HG03135 (cell line): ENCODE results near the gene CSK.
"Not testable (repeated sequence)": the region's sequence is repeated elsewhere in the genome, so short reads cannot be mapped to it uniquely, and the experiment has no call there.

Experiments
- ATAC-seq: cut with Tn5 transposase; IDR thresholded peaks from one replicate; pipeline ENCODE4 v1.9.1; 2021; ENCODE audit warnings: mild to moderate bottlenecking, moderate library complexity; ENCODE audit not compliant: unreplicated experiment

Gene CSK

GRCh38 chr15:74781431-74782258, at the start of gene CSK:
Gene CSK (plus strand): TSS chr15:74782080. CDS start chr15:74798298, 16,218 bp downstream.
- ATAC-seq, result peak; percentile 37

GRCh38 chr15:74732846-74733245, 49.0 kb upstream of the CSK start:
- ATAC-seq, result no peak

- ATAC-seq, result no peak
Observed at GRCh38 chr15:74733269-74733668, 48.6 kb upstream of the CSK start.

DNA sequence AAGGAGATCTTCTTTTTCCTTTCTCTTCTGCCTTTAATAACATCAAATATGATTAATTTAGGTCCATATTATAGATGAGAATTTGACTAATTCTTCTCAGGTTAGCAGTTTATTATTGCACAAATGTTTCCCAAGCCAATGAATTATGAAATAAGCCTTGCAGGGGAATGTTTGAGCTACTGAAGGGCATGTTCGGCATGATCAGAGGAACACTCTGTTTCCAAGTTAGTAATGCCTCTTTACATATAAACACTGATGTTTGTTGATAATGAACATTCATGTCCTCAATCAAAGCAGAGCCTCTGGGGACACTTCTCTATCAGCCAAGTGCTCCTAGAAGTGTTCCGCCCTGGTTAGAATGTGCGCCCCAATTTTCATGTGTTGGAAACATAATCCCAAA, 46.6 kb upstream of the CSK start:
- ATAC-seq, result no peak

- not testable (repeated sequence) for ATAC-seq
Observed at GRCh38 chr15:74738239-74738638, 43.6 kb upstream of the CSK start.

DNA sequence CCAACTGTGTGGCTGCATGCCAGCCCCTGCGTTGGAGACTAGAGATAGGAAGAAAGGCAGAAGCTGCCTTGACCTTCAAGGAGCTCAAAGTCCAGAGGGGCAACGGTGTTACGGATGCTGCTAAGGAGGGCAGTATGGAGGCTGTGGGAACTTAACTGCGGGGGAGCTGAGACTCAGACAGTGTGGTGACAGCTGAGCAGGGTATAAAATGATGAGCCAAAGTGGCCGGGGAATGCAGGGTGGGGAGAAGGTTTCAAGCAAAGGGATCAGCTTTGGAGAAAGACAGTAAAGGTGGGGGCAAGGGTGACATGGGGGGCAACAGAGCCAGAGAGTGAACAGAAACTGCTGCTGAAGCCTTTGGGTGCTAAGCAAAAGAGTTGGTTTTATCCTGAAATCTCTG, 39.5 kb upstream of the CSK start:
- no peak for ATAC-seq

DNA sequence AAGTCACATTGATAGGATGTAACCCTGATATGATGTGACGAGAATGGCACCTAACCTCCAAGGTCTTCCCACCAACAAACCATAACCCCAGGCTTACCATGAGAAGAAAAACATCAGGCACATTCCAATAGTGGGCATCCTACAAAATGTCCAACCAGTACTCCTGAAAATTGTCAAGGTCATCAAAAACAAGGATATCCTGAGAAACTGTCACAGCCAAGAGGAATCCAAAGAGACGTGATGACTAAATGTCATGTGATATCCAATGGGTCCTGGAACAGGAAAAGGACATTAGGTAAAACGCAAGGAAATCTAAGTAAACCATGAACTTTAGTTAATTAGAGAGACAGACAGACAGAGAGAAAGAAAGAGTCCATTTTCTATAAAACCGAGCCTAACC, 35.5 kb upstream of the CSK start:
- ATAC-seq, result no peak

GRCh38 chr15:74748322-74748946, 33.4 kb upstream of the CSK start, which contains the start of gene CYP1A2:
Gene CYP1A2 (plus strand): TSS chr15:74748845. CDS start chr15:74749739, 894 bp downstream.
- no peak for ATAC-seq

DNA sequence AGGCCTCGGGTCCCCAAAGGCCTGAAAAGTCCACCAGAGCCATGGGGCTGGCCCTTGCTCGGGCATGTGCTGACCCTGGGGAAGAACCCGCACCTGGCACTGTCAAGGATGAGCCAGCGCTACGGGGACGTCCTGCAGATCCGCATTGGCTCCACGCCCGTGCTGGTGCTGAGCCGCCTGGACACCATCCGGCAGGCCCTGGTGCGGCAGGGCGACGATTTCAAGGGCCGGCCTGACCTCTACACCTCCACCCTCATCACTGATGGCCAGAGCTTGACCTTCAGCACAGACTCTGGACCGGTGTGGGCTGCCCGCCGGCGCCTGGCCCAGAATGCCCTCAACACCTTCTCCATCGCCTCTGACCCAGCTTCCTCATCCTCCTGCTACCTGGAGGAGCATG, 32.0 kb upstream of the CSK start:
- ATAC-seq, result no peak

- no peak for ATAC-seq
Observed at GRCh38 chr15:74750751-74751150, 31.1 kb upstream of the CSK start.

DNA sequence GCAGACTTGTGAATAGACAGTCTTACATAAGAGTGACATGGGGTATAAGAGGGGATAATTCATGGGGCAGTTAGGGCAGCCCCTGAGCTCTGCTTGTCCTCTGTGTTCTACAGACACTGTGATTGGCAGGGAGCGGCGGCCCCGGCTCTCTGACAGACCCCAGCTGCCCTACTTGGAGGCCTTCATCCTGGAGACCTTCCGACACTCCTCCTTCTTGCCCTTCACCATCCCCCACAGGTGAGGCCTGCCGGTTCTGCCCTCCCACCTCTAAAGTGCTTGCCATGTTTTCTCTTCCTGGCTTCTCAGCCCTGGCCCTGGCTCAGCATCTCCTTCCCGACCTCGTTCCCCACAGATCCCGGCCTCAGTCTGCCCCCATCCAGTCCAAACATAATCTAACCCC, 29.9 kb upstream of the CSK start:
- ATAC-seq, result no peak

DNA sequence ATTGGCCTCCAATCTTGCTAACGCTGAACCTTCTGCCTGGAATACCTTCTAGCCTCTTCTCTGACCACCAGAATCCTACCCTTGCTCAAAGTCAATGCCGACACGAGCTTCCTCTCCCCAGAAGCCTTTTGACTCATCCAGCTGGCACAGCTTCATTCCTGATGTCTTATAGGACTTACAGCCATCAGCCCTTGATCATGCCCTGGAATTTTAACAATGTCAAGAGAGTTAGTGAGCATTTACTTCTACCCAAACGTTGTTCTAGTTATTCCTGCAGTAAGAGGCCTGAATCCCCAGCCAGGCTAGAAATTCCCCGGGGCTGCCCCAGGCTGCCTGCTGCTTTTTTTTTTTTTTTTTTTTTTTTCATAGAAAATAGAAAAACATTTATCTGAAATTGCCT, 29.3 kb upstream of the CSK start:
- ATAC-seq, result no peak

DNA sequence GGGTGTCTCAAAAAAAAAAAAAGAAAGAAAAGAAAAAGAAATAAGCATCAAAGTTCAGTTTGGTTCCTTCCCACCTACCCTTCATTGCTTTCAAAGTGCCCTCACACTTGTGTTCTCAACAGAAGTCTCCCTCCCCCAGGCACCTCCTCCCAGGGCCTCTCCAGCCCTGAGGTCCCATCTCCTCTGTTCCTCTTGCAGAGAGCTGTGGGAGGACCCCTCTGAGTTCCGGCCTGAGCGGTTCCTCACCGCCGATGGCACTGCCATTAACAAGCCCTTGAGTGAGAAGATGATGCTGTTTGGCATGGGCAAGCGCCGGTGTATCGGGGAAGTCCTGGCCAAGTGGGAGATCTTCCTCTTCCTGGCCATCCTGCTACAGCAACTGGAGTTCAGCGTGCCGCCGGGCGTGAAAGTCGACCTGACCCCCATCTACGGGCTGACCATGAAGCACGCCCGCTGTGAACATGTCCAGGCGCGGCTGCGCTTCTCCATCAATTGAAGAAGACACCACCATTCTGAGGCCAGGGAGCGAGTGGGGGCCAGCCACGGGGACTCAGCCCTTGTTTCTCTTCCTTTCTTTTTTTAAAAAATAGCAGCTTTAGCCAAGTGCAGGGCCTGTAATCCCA, 27.2 kb upstream of the CSK start:
- ATAC-seq, result no peak

DNA sequence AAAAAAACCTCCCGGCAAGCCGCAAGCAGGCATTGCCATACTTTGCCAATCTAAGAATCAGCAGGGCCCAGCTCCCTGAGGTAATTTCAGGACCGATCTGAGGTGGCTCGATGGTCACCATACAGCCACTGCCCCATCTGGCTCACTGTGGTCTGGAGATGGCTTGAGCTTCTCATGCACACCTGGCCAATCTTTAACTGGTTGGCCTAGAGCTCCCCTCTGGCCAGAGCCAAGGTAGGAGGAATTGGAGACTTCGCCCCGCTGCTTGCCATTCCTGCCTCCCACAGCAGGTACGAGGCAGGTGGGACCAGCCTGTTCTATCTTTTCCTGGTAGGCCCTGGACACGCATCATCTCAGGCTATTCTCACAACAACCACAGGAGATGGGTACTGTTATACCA, 23.1 kb upstream of the CSK start:
- no peak for ATAC-seq

DNA sequence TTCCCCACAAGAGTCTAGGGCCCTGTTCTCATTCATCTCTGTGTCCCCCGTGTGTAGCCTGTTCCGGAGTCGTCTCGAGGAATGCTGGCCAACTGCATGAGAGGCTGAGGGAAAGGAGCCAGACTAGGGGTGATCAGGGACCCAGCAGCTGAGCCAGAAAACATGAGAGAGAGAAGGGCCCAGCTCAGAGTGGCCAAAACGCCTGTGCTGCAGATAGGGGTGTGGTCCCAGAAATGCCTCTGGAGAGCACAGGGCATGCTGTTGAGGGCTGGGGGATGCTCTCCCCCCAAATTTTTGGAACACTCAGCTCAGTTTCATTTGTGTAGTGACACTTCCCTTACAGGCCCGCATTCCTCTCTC, 19.1 kb upstream of the CSK start:
- ATAC-seq, result no peak

GRCh38 chr15:74763416-74763815, 18.5 kb upstream of the CSK start:
- no peak for ATAC-seq

GRCh38 chr15:74767167-74768098, 14.4 kb upstream of the CSK start:
- no peak for ATAC-seq

- no peak for ATAC-seq
Observed at GRCh38 chr15:74768099-74768770, 13.6 kb upstream of the CSK start.

DNA sequence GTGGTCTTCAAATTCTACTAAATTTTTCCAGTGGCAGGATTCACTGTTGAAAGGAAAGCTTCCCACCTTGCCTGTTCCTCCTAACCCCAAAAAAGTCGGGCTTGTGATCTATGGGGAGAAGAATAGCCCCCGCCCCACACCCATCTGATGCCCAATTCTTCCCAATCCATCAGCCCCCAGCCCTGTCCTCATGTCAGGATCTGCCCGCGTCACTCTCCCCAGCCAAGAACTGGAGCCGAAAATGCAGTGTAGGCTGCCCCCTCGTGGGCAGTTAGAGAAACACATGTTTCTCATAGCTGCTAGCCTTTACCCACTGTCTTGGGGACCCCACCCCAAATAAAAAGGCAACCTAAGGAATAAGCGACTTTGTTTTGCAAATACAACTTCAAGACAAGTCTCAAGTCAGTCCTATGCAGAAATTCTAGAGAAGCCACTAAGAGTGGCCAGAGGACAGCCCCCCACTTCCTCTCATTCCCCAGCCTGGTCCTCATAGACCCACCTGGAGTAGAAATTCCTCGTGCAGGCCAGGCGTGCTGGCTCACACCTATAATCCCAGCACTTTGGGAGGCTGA, 13.0 kb upstream of the CSK start:
- no peak for ATAC-seq

DNA sequence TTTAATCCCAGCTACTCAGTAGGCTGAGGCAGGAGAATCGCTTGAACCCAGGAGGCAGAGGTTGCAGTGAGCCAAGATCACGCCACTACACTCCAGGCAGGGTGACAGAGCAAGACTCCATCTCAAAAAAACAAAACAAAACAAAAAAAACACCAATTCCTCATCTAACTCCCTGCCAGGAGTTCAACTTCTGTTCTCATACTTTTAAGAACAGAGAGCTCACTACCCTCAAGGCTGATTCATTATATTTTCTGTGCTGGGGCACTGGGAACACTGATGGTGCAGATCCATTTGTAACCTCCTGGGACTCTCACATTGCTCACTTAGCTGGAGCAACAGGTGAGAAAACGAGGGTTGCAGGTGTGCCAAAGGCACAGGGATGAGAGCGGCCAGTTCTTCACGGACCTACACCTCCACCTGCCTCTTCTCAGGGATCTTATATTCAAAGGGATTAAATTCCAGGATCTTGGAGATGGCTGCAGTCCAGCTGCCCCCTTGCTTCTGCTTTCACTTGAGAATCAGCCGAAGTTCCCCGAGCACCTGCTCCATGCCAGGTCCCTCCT, 12.3 kb upstream of the CSK start:
- ATAC-seq, result no peak
